Jurkat, Clone E6-1 (cell line): ENCODE data around the gene SNX25.
"Not testable (repeated sequence)": the region's sequence is repeated elsewhere in the genome, so short reads cannot be mapped to it uniquely, and the experiment has no call there.

Experiments used
- DNase-seq: peaks from one replicate; pipeline ENCODE4 v3.0.0-alpha.2; 2011; ENCODE audit warnings: low read depth, low spot score
- H3K4me3 ChIP-seq: 2 replicates; pipeline ENCODE4 v1.5.1; 2011; ENCODE audit warnings: mild to moderate bottlenecking, low read length, control low read depth, moderate library complexity

Gene SNX25

DNA sequence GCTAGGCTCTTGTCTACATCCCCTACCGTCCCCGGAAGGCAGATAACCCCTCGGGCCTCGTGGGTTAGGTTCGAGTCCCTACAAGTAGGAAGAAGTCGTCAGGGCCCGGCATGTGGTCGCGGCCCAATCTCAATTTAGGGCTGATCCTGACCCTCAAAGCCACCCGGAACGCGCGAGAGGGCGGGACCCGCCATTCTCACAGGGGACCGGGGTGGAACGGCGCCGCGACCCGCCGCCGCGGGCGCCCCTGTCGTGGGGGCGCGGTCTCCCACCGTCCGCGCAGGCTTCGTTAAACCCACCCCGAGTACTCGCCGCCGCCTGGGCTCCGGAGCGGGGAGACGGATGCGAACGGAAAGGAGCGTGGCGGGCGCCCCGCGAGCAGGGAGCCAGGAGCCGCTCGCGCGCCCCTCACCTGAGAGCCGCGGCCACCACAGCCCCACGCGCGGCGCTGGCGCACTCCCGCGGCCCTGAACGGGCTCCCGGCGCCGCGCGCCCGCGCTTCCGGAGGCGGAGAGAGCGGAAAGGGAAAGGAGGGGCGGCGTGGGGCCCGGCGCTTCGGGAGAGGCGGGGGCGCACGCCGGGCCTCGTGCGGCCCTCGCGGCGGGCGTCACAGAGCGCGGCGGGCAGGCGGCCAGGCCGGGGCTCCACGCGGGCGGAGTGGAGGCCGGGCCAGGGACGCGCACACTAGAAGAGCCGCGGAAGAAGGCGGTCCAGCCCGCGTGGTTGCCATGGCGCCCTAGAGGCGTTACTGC lies 5.7 kb upstream of the SNX25 start, which contains the start of gene CFAP97:
Gene CFAP97 (minus strand): TSS at position 515 of the 752 bp plus-strand sequence. CDS start 12,804 bp downstream, outside the sequence.
- peak within 1 kb of the TSS; percentile 80 for H3K4me3 ChIP-seq
- DNase-seq: peak; percentile 58

DNA sequence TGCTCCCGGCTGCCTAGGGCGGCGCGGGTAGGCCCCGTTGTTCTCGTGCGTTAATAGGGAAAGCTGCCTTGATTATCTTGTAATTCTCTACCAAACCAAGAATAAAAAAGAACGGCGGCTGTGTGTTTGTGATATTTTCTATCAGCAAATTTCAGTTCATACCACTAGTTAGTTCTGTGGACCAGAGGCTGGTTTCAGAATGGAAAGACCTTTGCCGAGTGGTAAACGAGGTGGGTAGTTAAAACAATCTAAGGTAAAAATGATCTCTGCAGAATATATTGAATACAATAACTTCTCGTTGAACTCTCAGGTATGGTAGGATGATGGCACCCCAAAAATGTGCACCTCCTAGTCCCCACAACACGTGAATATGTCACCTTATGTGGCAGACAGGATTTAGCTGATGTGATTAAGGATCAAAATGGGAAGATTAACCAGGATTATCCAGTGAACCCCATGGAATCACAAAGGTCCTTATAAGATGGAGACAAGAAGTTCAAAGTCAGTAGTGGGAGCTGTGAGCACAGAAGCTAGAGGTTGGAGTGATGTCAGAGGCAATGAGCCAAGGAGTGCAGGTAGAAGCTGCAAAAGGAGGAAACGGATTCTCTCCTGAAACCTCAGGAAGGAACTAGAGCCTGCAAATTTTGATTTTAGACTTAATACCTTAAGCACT lies 5.0 kb upstream of the SNX25 start:
- H3K4me3 ChIP-seq: peak overlapping the region; percentile 80
- DNase-seq: peak; percentile 28

DNA sequence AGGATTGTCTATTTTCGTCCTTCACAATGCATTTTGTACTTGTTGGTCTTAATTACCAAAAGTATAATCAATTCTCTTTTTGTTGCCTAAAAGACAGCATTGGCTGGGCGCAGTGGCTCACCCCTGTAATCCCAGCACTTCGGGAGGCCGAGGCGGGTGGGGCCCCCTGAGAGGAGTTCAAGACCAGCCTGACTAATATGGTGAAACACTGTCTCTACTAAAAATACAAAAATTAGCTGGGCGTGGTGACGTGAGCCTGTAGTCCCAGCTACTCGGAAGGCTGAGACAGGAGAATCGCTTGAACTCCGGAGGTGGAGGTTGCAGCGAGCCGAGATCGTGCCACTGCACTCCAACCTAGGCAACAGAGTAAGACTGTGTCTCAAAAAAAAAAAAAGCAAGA lies 4.3 kb upstream of the SNX25 start:
- not testable (repeated sequence) for DNase-seq, H3K4me3 ChIP-seq

DNA sequence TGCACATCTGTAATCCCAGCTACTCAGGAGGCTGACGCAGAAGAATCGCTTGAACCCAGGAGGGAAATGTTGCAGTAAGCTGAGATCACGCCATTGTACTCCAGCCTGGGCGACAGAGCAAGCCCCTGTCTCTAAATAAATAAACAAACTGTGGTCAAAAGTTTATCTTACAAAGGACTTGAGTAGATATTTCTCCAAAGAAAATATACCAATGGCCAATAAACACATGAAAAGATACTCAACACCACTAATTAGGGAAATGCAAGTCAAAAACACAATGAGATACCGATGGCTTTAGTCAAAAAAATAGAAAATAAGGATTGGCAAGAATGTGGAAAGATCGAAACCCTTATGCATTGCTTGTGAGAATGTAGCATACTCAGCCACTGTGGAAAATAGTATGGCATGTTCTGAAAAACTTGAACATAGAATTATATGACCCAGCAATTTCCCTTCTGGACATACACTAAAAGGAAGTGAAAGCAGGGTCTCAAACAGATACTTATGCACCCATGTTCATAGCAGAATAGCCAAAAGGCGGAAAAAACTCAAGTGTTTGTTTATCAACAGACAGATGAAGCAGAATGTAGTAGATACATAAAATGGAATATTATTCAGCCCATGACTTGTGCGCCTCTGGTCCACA lies 3.6 kb upstream of the SNX25 start:
- H3K4me3 ChIP-seq: no peak overlapping the region
- DNase-seq: no peak

DNA sequence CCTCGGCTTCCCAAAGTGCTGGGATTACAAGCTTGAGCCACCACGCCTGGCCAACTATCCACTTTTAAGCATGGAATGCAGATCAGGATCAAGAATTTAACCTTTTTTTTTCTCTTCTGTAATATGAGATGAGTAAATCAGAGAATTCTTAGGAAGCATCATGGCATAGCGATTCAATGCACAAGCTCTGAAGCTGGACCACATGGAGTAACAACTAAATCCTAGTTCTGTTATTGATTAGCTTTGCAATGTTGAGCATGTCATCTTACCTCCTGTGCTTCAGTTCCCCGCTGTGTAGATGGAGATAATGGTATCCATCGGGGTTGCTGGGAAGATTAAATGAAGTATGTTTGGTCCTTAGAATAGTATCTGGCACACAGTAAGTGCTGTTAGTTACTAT lies 1.9 kb upstream of the SNX25 start:
- no peak for DNase-seq
- no peak overlapping the region for H3K4me3 ChIP-seq

DNA sequence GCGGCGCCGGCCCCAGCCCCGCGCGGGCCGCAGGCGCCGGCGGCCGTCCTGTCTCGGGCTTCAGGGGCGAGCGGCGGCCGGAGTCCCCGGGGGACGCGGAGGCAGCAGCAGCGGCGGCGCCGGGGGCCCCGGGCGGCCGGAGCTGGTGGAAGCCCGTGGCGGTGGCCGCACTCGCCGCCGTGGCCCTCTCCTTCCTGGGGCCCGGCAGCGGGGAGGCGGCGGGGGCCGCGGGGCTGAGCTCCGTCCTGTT lies 379 bp downstream of the SNX25 start:
- H3K4me3 ChIP-seq: peak overlapping the region; percentile 52
- DNase-seq: not testable (repeated sequence)

DNA sequence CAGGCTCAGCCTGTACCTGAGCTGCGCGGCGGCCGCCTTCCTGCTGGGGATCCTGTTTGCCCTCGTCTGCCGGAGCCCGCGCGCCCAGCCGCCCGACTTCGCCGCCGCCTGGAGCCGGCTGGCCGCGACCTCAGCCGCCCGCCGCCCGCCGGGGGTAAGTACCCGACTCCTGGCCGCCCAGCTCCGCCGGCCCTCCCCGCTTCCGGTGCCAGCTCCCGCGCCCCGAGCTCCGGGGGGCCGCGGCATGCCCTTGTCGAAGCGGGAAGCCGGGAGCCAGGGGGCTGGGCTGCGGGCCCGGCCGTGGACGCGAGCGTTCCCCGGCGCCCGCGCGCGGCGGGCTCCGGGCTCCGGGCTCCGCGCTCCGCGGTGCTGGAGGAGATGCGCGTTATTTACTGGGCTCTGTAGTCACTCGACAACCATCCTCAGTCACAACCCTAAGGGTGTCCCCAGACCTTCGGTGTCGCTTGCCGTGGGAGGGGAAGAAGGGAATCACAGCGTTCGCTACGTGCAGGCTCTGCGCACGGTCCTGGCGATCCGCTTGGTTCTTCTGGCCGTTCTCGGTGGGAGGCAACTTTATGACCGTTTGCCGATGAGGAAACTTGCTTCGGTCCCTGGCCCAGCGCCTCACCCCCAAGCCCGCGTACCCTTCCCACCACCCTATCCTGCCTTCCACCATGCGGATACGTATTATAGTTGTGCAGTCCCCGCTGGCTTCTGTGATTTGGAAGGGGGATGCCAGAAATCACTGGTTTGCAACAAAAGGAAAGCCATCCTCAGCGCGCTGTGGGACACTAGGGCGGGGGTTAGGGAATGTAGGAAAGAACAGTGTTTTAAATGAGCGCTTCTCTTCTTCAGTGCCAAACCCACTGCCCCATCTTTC lies 944 bp downstream of the SNX25 start:
- peak overlapping the region; percentile 52 for H3K4me3 ChIP-seq
- DNase-seq: no peak

DNA sequence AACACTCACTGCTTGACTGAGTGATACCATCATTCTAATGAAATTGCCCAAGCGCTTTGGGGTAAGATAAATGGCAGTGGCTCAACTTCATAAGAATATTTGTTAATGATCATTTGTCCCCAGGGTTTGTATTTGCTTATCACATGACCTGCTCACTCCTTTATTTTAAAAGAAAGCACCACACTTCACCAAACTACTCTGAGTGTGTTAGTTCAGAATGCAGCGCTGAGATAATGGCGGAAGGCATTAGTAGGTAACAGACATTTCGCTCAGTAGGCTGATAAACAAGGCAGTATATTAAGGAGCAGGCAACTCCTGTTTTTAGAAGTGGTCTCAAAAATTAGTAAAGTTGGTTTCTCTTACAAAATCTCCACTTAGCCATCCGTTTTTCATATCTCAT lies 1.6 kb downstream of the SNX25 start:
- DNase-seq: no peak
- H3K4me3 ChIP-seq: no peak overlapping the region

DNA sequence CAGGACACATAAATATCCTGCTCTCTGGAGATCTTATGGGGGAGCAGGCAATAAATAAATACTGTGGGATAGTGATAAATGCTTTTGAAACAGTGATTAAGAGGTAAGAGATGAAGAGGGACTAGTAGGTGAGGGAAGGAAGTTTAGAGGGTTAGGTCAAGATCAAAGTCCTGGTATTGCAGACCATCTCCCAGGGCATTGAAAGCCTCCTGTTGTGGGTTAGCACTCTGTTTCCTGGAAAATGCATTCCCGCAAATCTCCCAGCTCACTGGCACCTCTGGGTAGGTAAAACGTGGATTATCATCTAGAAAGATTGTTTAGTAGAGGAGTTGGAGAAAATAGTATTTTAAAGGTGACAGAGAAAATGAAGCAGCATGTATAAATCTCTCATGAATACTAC lies 2.2 kb downstream of the SNX25 start:
- H3K4me3 ChIP-seq: no peak overlapping the region
- DNase-seq: no peak

DNA sequence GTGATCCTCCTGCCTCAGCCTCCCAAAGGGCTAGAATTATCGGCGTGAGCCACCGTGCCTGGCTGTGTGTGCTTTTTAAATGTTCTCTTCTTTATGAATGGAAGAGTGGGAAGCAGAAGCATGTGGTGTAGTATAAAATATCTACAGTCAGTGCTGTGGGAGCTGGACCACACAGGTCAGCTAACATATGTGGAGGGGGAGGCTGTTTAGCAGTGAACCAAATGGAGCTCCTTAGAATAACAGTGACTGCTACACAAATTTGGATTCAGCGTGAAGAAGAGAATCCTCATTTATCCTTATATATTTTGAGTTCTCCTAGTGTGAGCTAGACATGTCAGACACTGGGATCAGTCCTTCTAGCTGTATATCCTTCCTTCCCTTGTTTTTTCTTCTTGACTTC lies 3.2 kb downstream of the SNX25 start:
- no peak for DNase-seq
- H3K4me3 ChIP-seq: no peak overlapping the region

DNA sequence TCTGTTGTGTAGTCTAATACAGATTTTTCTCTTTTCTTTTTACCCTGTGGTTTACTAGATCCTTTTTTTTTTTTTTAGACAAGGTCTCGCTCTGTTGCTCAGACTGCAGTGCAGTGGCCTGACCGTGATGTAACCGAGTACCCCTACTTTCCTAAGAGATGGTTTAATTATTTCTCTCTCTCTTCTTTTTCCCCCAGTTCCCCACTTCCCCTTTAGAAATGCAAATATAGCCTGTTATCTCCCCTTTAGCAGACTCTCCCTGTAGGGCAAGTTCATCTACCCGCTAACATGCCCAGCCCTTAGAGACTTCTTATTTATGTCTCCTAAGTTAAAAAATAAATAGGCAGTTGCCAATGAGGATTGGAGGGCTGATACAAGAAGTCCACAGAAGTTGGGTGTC lies 4.5 kb downstream of the SNX25 start:
- no peak for DNase-seq

DNA sequence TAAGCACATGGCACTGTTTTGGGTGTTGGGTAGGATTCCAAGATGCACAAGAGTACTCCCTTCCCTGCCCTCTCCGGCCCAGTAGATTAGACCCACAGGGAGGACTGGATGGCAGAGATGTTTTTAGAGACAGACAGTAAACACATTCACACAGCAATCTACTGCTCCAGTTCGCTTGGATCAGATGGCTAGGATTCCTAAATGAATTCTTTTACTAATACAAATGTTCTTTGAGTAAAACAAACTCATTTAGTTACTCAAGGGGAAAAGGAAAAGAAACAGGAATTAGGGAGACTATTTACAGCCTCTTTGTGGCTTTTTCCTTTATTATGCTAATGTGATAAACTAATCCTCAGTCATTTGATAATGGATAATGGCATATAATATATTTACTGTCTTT lies 5.9 kb downstream of the SNX25 start:
- DNase-seq: no peak
- no peak overlapping the region for H3K4me3 ChIP-seq

More for the DNA sequence above, 4.5 kb downstream of the SNX25 start:
- H3K4me3 ChIP-seq: no peak overlapping the region

DNA sequence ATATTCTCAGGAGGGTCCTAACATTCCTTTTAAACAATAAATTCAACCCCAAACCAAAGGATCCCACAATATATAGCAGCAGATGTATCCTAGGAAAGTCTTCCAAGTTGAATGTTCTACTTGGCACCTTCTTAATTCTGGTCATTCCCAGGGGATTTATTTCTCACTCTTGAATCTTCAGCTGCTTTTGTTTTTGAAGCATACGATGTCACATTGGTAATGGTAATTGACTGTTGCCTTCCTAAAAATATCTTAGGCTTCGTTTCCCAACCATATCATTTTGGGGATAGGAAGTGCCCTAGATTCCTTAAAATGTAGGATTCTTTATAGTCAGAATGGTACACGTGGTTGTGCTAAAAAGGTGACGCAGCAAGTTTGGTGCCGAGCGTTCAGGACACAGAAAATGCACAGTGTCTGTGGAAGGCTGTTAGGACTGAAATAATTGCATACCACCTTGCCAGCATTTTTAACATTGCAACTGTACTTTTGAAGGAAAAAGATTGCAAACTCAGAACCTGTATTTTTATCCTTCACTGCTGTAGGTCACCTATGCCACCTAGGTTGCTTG lies 8.1 kb downstream of the SNX25 start:
- no peak for DNase-seq
- H3K4me3 ChIP-seq: no peak overlapping the region

DNA sequence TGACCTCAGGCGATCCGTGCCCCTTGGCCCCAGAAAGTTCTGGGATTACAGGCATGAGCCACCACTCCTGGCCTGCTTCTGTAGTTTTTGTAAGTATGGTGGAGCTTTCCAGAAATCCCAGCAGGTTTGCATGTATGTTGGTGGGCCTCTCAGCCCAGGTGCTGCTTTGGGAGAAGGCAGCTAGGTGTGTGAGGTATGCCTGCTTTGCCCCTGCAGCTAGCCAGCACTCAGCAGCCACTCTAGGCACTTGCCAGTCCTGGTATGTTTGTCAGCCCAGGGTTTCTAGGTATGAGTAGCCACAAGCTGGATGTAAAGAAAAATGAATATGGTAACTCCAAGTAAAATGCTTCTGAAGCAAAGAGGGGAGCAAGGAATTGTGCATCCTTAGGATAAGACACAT lies 8.9 kb downstream of the SNX25 start:
- H3K4me3 ChIP-seq: no peak overlapping the region
- no peak for DNase-seq

DNA sequence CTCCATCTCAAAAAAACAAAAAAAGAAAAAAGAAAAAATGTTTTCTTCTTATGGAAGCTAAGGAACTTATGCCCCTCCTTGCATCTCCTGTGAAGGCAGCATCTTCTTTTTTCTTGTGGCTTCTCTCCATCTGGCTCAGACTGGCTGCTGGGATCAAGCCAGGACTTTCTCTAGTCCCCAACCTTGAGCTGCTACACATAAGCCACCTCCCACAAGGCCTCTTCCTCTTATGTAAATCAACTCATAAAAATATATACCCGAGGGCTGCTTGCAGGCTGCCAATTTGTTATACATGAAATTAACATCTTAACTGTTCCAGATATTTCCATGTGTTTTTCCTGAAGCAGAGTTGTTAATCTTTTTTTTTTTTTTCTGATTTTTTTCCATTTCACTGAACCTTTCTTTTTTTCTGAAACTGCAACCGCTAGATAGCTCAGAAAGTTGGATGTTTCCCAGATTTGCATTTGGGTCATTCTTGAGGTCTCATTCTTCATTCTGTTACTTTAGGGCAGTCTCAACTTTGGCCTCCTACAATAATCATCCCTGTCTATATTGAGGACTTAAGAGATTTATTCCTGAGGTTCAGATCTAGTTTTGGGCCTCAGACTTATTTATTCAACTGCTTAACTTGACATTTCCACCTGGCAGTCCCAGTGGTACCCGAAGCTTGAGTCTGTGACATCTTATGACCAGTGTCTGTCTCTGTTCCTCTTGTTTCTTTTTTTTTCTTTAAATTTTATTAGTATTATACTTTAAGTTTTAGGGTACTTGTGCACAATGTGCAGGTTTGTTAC lies 10.3 kb downstream of the SNX25 start:
- no peak for DNase-seq

DNA sequence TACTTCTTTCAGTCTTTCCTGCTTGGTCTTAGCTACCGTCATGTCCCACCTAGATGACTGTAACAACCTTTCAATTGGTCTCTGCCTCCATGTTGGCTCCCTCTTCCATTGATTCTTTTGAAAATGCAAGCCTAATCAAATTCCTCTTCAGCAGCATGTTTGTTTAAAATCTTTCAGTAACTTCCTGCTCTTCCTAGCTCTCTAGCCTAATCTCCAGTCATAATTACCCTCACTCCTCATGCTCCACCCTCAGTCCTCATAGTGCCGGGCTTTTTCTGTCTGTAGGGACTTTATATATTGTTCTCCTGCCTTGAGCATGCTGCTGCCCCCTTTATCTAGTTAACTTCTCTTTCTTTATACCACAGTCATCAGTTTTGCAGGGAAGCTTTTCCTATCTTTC lies 12.1 kb downstream of the SNX25 start:
- H3K4me3 ChIP-seq: no peak overlapping the region
- no peak for DNase-seq

More for the DNA sequence above, 10.3 kb downstream of the SNX25 start:
- no peak overlapping the region for H3K4me3 ChIP-seq

DNA sequence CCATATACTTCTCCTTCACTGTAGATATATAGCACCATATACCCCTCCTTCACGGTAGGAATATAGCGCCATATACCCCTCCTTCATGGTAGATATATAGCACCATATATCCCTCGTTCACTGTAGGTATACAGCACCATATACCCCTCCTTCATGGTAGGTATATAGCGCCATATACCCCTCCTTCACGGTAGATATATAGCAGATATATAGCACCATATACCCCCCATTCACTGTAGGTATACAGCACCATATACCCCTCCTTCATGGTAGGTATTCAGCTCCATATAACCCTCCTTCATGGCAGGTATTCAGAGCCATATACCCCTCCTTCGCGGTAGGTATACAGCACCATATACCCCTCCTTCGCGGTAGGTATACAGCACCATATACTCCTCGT lies 12.5 kb downstream of the SNX25 start:
- H3K4me3 ChIP-seq: no peak overlapping the region
- DNase-seq: no peak

DNA sequence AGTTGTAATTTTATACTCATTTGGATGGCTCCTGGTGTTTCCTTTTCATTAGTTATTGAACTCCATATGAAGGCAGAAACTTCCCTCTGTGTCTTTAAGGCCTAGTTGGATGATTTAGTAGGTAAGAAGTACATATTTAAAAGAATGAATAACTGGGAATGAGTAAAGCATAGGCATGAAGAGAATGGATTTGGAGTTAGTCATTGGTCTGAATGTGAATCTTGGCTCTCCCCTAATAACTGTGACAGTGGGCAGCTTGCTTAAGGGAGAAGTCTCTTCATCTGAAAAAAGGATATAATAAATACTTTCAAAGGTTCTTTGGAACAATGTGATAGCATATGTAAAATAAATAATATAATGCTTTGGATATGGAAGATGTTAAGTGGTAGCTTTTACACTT lies 13.2 kb downstream of the SNX25 start:
- DNase-seq: no peak

DNA sequence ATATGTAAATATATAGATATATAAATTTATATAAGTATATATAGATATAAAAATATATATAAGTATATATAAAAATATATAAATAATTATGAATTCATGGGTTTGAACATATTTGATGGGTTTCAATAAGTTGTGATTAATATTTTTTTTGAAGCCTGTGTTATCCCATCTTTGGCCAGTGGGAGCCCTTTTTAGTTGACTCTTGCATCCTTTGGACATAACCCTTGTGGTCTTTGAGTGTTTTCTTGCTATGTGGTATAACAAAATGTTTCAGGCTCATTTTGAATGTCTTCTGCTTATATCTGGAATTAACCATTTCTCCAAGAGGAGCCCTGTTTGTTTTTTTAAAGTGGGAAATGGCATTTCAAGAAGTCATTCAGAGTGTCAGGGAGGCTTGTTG lies 15.2 kb downstream of the SNX25 start:
- DNase-seq: no peak
- no peak overlapping the region for H3K4me3 ChIP-seq

More for the DNA sequence above, 13.2 kb downstream of the SNX25 start:
- no peak overlapping the region for H3K4me3 ChIP-seq
